ENCODE results near the gene DNASE1L2.
"Not testable (repeated sequence)": the region's sequence is repeated elsewhere in the genome, so short reads cannot be mapped to it uniquely, and the experiment has no call there.

DNASE1L2 gene

DNA sequence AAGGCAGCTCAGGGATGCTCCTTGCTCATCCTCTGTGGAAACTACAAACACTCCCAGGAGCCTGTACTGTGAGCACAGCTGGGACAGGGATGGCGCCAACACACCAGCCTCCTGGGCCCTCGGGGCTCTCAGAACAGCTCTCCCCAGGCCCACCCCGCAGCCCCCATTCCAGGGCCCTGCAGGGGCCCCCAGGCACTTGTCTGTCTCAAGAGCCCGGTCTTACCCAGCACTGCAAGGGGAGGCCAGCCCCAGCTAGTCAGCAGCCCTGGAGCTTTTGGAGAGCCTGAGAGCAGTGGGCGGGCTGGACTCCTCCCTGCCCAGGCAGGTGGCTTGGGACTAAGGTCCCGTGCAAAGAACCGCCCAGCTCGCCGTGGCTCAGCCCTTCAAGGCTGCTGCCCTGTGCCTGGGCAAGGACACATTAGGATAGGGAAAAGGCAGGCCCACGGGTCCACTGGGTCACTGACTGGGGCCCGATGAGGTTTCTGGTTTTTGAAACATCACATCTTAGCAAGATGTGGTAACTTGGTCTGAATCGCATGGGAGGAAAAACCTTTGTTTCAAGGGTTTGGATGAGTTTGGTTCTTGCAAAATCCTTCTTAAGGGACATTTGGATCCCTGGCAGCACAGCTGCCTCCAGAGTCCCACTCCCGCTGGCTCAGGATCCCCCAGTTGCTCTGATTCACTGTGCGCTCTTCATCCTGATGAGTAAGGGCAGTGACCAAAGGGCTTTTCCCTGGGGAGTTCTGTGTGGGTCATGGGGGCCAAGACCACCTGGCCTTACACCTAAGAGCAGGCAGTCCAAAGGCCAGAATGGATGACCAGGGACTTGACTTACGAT lies 2.8 kb downstream of the DNASE1L2 start:
- no peak overlapping the region for H3K27ac Mint-ChIP-seq
- H3K4me3 Mint-ChIP-seq: no peak overlapping the region
- no peak for DNase-seq
- no peaks in the 10 kb centered on the region for H3K9me3 Mint-ChIP-seq
- no peak for ATAC-seq
- peaks cover 28% of the 10 kb centered on the region for H3K27me3 Mint-ChIP-seq
- peaks cover 5% of the 10 kb centered on the region for H3K4me1 Mint-ChIP-seq

- H3K9me3 Mint-ChIP-seq, H3K27ac Mint-ChIP-seq, ATAC-seq, H3K4me1 Mint-ChIP-seq, H3K4me3 Mint-ChIP-seq, DNase-seq: not testable (repeated sequence)
- peaks cover 25% of the 10 kb centered on the region for H3K27me3 Mint-ChIP-seq
Observed at GRCh38 chr16:2240331-2240730, 4.1 kb downstream of the DNASE1L2 start.

- Mint-ChIP-seq H3K4me3 (no peak overlapping the region), H3K27ac (no peak overlapping the region), H3K27me3 (peaks cover 2% of the 10 kb centered on the region), H3K4me1 (no peaks in the 10 kb centered on the region), H3K9me3 (no peaks in the 10 kb centered on the region)
- ATAC-seq: no peak
- DNase-seq: no peak
Observed at GRCh38 chr16:2242598-2242997, 6.4 kb downstream of the DNASE1L2 start.

- no peaks in the 10 kb centered on the region for H3K27me3 Mint-ChIP-seq
- no peak for ATAC-seq
Observed at GRCh38 chr16:2243031-2243528, 6.8 kb downstream of the DNASE1L2 start.

DNA sequence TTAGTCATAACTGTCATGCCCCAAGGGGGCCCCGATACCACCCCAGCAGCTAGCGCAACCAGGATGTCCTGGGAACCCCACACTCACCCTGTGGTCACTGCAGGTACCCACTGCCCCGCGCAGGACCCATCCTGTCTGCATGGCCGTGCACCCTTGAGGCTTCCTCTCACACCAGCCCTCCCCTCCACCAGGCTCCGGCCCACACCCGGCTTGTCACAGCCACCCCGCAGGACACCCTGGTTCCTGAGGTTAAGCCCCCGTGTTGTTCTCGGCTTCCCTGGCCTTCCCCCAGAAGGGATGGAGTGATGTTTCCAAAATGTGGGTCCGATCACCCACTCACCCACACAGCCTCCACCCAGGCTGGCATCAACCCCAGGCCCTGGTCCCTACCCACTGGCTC lies 7.5 kb downstream of the DNASE1L2 start:
- no peaks in the 10 kb centered on the region for H3K4me1 Mint-ChIP-seq

More at GRCh38 chr16:2243031-2243528, 6.8 kb downstream of the DNASE1L2 start:
- H3K4me1 Mint-ChIP-seq: no peaks in the 10 kb centered on the region
- H3K4me3 Mint-ChIP-seq: no peak overlapping the region
- H3K9me3 Mint-ChIP-seq: no peaks in the 10 kb centered on the region
- DNase-seq: no peak
- peak overlapping the region in 1 of 2 donors; percentile 19 for H3K27ac Mint-ChIP-seq

DNA sequence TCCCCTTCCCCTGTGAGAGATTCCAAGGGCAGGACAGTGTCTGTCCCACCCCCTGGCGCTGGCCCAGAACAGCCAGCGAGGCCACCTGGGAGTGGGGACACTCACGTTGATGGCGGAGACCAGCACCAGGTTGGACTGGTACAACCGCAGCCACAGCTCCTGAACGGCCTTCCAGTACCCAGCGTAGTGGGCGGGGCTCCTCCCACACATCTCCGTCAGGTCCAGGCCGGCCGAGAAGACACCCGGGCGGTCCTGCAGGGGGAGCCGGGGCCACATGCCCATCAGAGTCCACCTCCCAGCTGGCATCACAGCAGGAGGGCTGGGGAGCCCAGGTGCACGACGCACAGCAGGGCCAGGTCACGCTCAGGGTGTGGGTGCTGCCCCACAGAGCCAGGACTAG lies 8.1 kb downstream of the DNASE1L2 start:
- Mint-ChIP-seq H3K27me3 (no peaks in the 10 kb centered on the region), H3K4me1 (no peaks in the 10 kb centered on the region), H3K27ac (no peak overlapping the region), H3K4me3 (no peak overlapping the region), H3K9me3 (no peaks in the 10 kb centered on the region)
- DNase-seq: no peak
- peak; percentile 22 for ATAC-seq

More for the DNA sequence above, 7.5 kb downstream of the DNASE1L2 start:
- Mint-ChIP-seq H3K27ac (no peak overlapping the region), H3K27me3 (no peaks in the 10 kb centered on the region), H3K9me3 (no peaks in the 10 kb centered on the region), H3K4me3 (no peak overlapping the region)
- no peak for DNase-seq
- ATAC-seq: peak; percentile 26

- H3K27ac Mint-ChIP-seq: no peak overlapping the region
- DNase-seq (no peak), ATAC-seq (no peak)
- H3K27me3 Mint-ChIP-seq: no peaks in the 10 kb centered on the region
- no peaks in the 10 kb centered on the region for H3K9me3 Mint-ChIP-seq
- H3K4me3 Mint-ChIP-seq: no peak overlapping the region
- H3K4me1 Mint-ChIP-seq: no peaks in the 10 kb centered on the region
Observed at GRCh38 chr16:2244926-2245795, 8.9 kb downstream of the DNASE1L2 start.

DNA sequence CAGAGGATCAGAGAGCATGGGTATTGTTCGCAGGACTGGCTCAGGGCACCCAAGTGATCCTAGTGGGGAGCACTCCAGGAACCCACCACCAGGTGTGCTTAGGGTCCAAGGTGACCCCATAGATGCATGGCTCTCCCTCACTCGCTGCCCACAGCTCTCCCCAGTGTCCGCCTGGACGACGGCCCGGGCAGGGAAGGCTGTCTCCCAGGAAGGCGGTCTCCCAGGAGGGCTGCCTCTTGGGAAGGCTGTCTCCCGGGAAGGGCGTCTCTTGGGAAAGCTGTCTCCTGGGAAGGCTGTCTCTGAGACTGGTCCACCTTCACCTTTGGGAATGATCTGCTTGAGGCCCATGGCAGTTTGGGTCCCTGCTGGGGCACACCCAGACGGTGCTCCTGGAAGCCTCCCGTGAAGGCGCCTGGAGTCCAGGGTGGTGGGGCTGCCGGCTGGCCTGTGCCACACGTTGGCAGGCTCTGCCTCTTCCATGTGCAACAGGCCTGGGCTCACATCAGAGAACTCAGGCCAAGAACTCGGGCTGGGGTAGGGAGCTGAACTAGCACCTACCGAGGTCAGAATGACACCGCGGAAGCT lies 10.1 kb downstream of the DNASE1L2 start:
- DNase-seq (no peak), ATAC-seq (no peak)
- no peak overlapping the region for H3K27ac Mint-ChIP-seq
- no peaks in the 10 kb centered on the region for H3K27me3 Mint-ChIP-seq
- H3K4me3 Mint-ChIP-seq: no peak overlapping the region
- H3K9me3 Mint-ChIP-seq: no peaks in the 10 kb centered on the region
- H3K4me1 Mint-ChIP-seq: no peaks in the 10 kb centered on the region

- peak; percentile 20 for ATAC-seq
- H3K4me3 Mint-ChIP-seq: peak overlapping the region; percentile 96
- H3K9me3 Mint-ChIP-seq: no peaks in the 10 kb centered on the region
- peak overlapping the region; percentile 96 to 97 for H3K27ac Mint-ChIP-seq
- no peaks in the 10 kb centered on the region for H3K27me3 Mint-ChIP-seq
- peak; percentile 44 to 54 for DNase-seq
- peaks cover 16% of the 10 kb centered on the region for H3K4me1 Mint-ChIP-seq
Observed at GRCh38 chr16:2250652-2251295, 14.5 kb downstream of the DNASE1L2 start.

DNA sequence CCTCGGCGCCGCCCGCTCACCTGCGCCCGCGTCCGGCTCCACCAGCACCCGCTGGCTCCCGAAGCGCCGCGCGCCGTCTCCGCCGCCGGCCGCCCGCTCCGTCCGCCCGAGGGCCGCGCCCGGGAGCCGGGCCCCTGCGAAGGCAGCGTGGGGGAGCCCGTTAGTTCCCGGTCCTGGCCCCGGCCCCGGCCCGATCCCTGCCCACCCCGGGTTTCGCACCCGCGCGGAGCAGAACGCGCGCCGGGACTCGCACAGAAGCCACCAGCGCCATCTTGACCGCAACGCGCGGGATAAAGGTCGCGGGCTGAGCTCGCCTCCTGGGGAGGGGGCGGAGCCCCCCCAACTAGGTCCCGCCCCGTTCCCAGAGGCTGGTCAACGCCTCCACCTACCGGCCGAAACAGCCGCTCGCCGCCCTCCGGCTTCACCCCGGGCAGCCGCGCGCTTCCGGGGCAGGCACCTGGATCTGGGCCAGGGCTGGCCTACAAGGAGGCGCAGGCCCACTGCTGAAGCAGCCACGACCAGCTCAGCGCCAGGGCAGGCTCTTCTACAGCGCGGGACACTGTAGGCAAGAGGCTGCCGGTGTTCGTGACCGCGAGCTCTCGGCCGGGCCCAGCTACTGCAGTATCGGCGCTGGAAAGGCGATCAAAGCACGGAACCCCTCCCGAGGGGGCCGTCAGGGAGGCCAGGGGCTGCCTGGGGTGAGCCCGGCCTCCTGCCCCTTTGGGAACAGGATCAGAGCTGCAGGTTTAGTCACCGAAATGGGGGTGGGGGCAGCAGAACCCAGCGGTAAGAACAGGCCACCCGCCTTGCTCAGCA lies 15.3 kb downstream of the DNASE1L2 start, which contains the start of gene ECI1:
Gene ECI1 (minus strand): TSS at position 292 of the 816 bp plus-strand sequence. CDS start 21 bp downstream, at position 271.
- ATAC-seq (peak; percentile 91), DNase-seq (peak; percentile 83 to 91)
- Mint-ChIP-seq H3K9me3 (no peaks in the 10 kb centered on the region), H3K27ac (peak within 1 kb of the TSS; percentile 96 to 97), H3K27me3 (no peaks in the 10 kb centered on the region), H3K4me3 (peak within 1 kb of the TSS; percentile 96), H3K4me1 (peaks cover 20% of the 10 kb centered on the region)

GRCh38 chr16:2252806-2253148 lies 16.5 kb downstream of the DNASE1L2 start:
- Mint-ChIP-seq H3K4me3 (no peak overlapping the region), H3K27me3 (no peaks in the 10 kb centered on the region), H3K9me3 (no peaks in the 10 kb centered on the region), H3K27ac (peak overlapping the region in 1 of 2 donors; percentile 12), H3K4me1 (peaks cover 25% of the 10 kb centered on the region)
- DNase-seq (no peak), ATAC-seq (no peak)

GRCh38 chr16:2253293-2253692 lies 17.0 kb downstream of the DNASE1L2 start:
- H3K27me3 Mint-ChIP-seq: no peaks in the 10 kb centered on the region
- H3K27ac Mint-ChIP-seq: peak overlapping the region in 1 of 2 donors; percentile 12
- DNase-seq (no peak), ATAC-seq (no peak)
- H3K4me3 Mint-ChIP-seq: no peak overlapping the region
- H3K9me3 Mint-ChIP-seq: no peaks in the 10 kb centered on the region
- H3K4me1 Mint-ChIP-seq: peaks cover 25% of the 10 kb centered on the region

- Mint-ChIP-seq H3K27ac (peak overlapping the region in 1 of 2 donors; percentile 68), H3K9me3 (no peaks in the 10 kb centered on the region), H3K27me3 (no peaks in the 10 kb centered on the region), H3K4me1 (peaks cover 23% of the 10 kb centered on the region), H3K4me3 (no peak overlapping the region)
- DNase-seq: no peak
- ATAC-seq: no peak
Observed at GRCh38 chr16:2256531-2257140, 20.4 kb downstream of the DNASE1L2 start.

DNA sequence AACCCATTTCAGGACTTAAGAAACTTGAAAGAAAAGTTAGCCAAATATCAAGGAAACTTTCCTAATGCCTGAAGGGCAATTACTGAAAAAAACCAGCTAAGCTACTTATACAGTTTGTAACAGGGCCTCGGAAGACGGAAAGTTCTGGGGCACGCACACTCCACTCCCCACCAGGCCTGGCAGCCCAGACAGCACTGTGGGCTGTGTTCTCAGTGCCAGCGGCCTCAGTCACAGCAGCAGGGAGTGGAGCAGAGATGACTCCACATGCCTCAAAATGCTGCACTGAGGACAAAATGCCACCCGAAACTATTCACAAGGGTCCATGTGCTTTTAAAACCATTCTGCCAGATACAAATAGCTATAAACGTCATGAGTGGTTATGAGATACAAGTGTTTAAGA lies 21.5 kb downstream of the DNASE1L2 start:
- DNase-seq (no peak), ATAC-seq (no peak)
- Mint-ChIP-seq H3K4me3 (no peak overlapping the region), H3K27me3 (no peaks in the 10 kb centered on the region), H3K9me3 (no peaks in the 10 kb centered on the region), H3K27ac (no peak overlapping the region), H3K4me1 (peaks cover 17% of the 10 kb centered on the region)
